ELR (cell line): ENCODE results near the gene BHLHA9.
"Not testable (repeated sequence)": the region's sequence is repeated elsewhere in the genome, so short reads cannot be mapped to it uniquely, and the experiment has no call there.

Source experiments
- DNase-seq: peaks from one replicate; pipeline ENCODE4 v3.0.0-alpha.2; 2015; ENCODE audit warnings: low read depth

Gene BHLHA9

GRCh38 chr17:1270210-1271029 is at the start of gene BHLHA9:
Gene BHLHA9 (plus strand): TSS chr17:1270444. CDS start chr17:1270564, 120 bp downstream.
- no peak for DNase-seq

GRCh38 chr17:1221209-1221608 is 49.0 kb upstream of the BHLHA9 start:
- no peak for DNase-seq

- no peak for DNase-seq
Measured at GRCh38 chr17:1222321-1222720, 47.9 kb upstream of the BHLHA9 start.

- no peak for DNase-seq
Measured at GRCh38 chr17:1223662-1224061, 46.6 kb upstream of the BHLHA9 start.

GRCh38 chr17:1224330-1224729 is 45.9 kb upstream of the BHLHA9 start:
- DNase-seq: no peak

GRCh38 chr17:1226308-1226707 is 43.9 kb upstream of the BHLHA9 start:
- DNase-seq: no peak

GRCh38 chr17:1227365-1227764 is 42.9 kb upstream of the BHLHA9 start:
- no peak for DNase-seq

GRCh38 chr17:1227917-1228780 is 42.1 kb upstream of the BHLHA9 start:
- no peak for DNase-seq

GRCh38 chr17:1228781-1229348 is 41.4 kb upstream of the BHLHA9 start:
- DNase-seq: no peak

GRCh38 chr17:1229349-1229899 is 40.8 kb upstream of the BHLHA9 start:
- peak; percentile 24 for DNase-seq

GRCh38 chr17:1229900-1230501 is 40.2 kb upstream of the BHLHA9 start:
- no peak for DNase-seq

- DNase-seq: no peak
Measured at GRCh38 chr17:1231456-1231855, 38.8 kb upstream of the BHLHA9 start.

- DNase-seq: no peak
Measured at GRCh38 chr17:1232331-1232730, 37.9 kb upstream of the BHLHA9 start.

GRCh38 chr17:1232786-1233185 is 37.5 kb upstream of the BHLHA9 start:
- peak; percentile 52 for DNase-seq

GRCh38 chr17:1234455-1234854 is 35.8 kb upstream of the BHLHA9 start:
- no peak for DNase-seq

- no peak for DNase-seq
Measured at GRCh38 chr17:1237471-1237870, 32.8 kb upstream of the BHLHA9 start.

- no peak for DNase-seq
Measured at GRCh38 chr17:1239210-1239609, 31.0 kb upstream of the BHLHA9 start.

GRCh38 chr17:1240426-1240825 is 29.8 kb upstream of the BHLHA9 start:
- DNase-seq: not testable (repeated sequence)

- DNase-seq: no peak
Measured at GRCh38 chr17:1241929-1242328, 28.3 kb upstream of the BHLHA9 start.

- DNase-seq: no peak
Measured at GRCh38 chr17:1244606-1245012, 25.6 kb upstream of the BHLHA9 start.

- DNase-seq: no peak
Measured at GRCh38 chr17:1251866-1252608, 18.2 kb upstream of the BHLHA9 start.
